Mucosa of gallbladder (tissue), 1 donor: ENCODE measurements around the gene ANKRD13A. TPM values are rescaled to one million over a fixed set of nuclear protein-coding genes. Genes with fewer than 3 reads are reported as not detected.
"Not testable (repeated sequence)": the region's sequence is repeated elsewhere in the genome, so short reads cannot be mapped to it uniquely, and the experiment has no call there.

Source experiments
- DNase-seq: peaks from one replicate; pipeline ENCODE4 v3.0.0-alpha.2; 2020; ENCODE audit warnings: low spot score
- total RNA-seq: library from RNA; stranded (reverse); gene quantifications from one replicate; pipeline ENCODE4 v1.2.1, GENCODE V29; 2021
- donor health status: DM: no; HTN: no; CAD: no.

Gene ANKRD13A
- total RNA-seq, 1 donor from 2014 or later = 54.3 TPM

DNA sequence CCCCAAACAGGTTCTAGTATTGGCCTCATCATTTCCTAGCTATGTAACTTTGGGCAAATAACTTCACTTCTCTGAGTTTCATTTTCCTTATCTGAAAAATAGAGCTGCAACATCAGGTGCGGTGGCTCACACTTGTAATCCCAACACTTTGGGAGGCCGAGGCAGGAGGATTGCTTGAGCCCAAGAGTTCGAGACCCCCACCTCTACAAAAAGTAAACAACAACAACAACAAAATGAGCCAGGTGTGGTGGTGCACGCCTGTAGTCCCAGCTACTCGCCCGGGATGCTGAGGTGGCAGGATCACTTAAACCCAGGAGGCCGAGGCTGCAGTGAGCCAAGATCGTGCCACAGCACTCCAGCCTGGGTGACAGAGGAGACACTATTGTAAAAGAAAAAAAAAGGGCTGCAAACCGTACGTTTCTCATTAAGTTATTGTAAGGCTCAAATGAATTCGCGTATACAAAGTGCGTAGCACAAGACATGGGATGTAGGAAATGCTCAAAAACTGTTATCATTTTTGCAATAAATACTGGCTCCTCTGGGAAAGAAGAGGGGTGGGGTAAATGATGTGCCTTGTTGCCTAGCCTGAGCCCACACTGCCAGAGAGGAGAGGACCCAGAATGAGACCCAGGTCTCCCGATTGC lies 48.2 kb downstream of the ANKRD13A start:
- no peak for DNase-seq

DNA sequence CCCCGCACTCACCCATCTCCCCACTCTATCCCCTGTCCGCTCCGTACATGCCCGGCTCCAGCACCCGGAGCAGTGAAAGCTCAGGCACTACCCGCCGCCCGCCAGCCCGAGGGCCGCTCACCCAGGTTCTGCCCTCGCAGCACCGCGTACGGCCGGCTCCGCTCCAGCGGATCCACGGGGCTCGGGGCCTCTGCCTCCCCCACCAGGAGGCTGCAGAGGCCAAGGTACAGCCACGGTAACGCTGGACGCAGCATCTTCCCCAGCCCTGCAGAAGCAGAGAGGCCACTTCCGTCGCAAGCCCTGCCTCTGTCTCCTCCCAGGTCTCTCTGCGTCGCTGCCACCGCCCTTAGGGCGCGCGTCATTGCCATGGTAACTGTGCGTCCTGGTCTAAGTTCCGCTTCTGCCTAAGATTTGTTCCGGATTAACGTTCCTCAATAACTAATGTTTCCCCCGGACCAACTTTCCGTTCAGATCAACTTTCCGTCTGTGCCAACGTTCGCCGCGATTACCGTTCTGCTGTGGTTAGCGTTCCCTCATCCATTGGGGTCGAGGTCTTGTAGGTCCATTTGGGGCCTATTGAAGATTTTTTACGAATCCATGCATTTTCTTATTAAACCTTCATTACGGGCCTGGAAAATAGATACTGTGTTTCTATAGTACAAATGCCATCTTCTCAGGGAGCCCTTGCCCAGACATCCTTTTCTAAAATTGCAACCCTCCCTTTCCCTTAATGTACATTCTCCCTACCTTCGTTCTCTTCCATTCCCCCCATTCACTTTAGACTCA lies 49.2 kb downstream of the ANKRD13A start, which contains the start of gene C12orf76:
Gene C12orf76, minus strand, starts transcription at position 281 of the 786 bp plus-strand sequence. Its CDS starts 27 bp downstream, at position 254.
- DNase-seq = peak; percentile 96

DNA sequence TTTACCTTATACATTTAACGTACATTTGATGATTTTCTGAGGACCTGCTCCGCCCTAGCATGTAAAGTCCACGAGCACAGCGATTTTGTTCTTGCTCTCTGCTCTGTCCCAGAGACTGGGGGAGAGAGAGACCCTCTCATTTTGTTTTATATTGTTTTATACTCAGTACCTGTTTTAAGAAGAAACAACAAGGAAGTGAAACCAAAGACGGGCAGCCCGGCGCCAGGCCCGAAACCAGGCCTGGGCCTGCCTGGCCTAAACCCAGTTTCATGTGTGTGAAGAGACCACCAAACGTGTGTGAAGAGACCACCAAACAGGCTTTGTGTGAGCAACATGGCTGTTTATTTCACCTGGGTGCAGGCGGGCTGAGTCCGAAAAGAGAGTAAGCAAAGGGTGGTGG lies 49.8 kb downstream of the ANKRD13A start:
- DNase-seq = not testable (repeated sequence)

DNA sequence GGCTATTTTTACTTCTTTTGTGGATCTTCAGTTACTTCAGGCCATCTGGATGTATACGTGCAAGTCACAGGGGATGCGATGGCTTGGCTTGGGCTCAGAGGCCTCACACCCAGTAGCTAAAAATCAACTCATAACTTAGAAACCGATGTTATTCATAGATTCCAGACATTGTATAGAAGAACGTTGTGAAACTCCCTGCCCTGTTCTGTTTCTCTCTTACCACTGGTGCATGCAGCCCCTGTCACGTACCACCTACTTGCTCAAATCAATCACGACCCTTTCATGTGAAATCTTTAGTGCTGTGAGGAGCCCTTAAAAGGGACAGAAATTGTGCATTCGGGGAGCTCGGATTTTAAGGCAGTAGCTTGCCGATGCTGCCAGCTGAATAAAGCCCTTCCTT lies 50.4 kb downstream of the ANKRD13A start:
- not testable (repeated sequence) for DNase-seq

DNA sequence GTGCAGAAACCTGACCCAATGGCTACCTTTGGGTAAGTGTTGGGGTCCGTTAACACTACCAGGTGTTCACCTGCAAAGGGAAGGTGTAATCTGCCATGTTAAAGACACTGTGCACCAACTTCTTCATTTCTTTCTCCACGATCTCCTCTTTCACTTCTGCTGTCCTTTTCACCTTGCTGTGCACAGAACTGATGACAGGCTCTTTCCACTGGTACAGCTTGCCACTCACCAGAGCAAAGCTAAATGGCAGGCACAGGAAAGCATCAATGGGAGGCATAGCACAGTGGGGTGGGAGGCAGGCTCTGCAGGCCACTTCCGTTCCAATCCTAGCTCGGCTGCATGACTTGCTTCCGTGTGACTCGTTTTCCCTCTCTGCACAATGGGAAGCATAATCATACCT lies 51.7 kb downstream of the ANKRD13A start:
- no peak for DNase-seq

DNA sequence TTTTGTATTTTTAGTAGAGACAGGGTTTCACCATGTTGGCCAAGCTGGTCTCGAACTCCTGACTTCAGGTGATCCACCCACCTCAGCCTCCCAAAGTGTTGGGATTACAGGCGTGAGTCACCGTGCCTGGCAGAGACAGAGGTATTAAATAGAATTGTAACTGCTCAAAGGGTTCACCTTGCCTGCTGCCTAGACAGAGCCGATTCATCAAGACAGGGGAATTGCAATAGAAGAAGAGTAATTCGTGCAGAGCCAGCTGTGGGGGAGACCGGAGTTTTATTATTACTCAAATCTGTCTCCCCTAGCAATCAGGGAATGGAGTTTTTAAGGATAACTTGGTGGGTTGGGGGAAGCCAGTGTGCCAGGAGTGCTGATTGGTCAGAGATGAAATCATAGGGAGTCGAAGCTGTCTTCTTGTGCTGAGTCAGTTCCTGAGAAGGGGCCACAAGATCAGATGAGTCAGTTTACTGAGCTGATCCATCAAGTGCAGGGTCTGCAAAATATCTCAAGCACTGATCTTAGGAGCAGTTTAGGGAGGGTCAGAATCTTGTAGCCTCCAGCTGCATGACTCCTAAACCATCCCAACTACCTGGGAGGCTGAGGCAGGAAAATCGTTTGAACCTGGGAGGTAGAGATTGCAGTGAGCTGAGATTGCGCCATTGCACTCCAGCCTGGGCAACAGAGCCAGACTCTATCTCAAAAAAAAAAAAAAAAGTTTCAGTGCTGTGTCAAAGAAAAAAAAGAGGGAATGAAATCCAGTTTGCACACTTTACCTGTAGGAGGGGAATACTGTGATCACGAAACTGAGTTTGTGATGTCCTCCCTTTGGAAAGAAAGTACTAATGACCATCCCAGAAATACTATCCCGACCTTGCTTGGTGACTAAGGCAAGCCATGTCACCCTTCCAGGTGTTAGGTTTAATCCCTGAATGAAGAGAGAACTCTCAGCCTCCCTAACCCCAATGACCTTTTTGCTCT lies 56.4 kb downstream of the ANKRD13A start:
- DNase-seq = not testable (repeated sequence)

DNA sequence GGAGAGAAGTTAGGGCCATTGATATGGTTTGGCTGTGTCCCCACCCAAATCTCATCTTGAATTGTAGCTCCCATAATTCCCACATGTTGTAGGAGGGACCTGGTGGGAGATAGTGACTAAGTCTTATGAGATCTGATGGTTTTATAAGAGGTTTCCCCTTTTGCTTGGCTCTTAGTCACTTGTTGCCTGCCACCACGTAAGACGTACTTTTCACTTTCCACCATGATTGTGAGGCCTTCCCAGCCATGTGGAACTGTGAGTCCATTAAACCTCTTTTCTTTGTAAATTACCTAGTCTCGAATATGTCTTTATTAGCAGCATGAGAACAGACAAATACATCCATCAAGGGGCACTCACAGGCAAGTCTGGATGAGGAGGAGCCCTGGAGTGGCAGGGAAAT lies 57.4 kb downstream of the ANKRD13A start:
- not testable (repeated sequence) for DNase-seq

DNA sequence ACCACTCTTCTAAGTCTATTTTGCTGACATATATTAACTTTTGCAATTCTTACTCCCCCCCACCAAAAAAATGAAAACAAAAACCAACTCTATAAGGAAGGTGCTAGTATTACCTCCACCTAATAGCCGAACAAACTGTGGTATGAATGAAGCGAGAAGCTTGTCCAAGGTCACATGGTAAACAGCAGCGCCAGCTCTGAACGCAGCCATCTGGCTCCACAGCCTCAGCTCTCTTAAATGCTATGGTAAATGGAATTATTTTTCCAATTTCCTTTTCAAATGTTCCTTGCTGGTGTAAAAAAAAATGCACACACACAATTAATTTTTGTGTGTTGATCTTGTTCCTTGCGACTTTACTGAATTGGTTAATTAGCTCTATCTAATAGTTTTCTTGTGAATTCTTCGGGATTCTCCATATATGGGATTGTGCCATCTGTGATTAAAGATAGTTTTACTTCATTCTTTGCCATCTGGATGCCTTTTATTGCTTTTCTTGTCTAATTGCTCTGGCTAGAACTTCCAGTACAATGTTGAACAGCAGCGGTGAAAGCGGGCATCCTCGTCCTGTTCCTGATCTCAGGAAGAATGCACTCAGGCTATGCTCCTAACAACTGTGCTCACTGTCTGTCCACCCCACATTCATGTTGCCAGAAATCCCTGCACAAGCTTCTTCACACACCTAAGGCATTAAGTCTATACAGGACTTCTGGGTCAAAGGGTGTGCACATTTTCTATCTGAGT lies 59.8 kb downstream of the ANKRD13A start:
- DNase-seq = no peak

DNA sequence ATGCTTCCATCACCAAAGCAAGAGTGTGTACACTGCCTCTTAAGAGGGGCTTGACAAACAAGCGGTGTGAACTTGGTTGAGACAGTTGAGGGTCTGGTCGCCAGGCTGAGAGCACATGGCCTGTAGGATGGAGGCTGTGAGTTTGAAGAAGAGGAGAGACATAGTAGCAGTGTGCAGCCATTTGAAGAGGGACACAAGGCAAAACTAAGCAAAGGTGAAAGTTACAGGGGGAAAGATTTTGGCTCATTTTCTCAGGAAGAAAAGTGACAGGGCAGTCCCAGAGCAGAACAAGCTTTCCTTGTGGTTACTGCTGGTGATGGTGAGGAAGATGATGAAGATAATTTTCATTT lies 60.4 kb downstream of the ANKRD13A start:
- DNase-seq = no peak

DNA sequence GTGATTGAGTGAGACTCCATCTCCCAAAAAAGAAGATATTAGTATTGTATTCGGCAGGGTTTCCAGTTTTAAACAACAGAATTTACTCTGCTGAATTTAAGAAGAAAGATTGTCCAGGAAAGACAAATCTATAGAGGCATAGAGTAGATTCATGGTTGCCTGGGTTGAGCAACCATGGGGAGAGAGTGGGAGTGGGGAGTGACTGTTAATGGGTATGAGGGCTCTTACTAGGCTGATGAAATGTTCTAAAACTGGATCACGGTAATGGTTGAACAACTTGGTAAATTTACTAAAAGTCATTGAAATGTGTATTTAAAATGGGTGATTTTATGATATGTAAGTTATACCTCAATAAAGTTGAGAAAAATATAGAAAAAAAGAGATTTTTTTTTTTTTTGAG lies 63.0 kb downstream of the ANKRD13A start:
- DNase-seq = no peak

DNA sequence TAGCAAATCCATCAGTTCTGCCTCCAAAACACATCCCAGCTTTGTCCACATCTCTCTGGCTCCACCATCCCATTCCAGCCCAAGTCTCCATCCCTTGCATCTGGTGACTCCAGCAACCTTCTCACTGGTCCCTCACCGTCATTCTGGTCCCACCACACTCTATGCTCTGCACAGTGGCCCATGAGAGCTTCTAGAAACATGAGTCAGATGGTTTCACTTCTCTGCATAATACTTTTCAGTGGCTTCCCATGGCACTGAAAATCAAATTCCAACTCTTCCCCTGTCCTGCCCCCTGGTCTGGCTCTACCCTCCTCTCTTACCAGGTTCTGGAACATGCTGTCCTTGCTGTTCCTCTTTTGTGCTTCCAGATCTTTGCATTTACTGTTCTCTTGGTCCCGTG lies 66.3 kb downstream of the ANKRD13A start:
- no peak for DNase-seq

DNA sequence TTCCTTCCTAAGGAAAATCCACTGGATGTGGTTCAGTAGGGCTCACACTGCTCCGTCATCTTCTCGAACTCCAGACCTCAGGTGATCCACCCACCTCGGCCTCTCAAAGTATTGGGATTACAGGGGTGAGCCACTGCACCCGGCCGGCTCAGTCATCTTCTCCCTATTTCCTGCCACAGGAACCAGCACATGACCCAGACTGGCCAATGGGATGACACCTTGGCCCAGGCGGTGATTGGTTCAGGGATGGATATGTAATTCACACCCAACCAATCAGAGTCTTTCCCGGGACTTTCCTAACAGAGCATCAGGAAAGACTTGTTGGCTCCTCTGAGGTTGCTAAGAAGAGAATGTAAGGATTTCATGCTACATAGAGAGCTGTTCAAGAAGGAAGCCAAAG lies 68.3 kb downstream of the ANKRD13A start:
- DNase-seq = no peak

DNA sequence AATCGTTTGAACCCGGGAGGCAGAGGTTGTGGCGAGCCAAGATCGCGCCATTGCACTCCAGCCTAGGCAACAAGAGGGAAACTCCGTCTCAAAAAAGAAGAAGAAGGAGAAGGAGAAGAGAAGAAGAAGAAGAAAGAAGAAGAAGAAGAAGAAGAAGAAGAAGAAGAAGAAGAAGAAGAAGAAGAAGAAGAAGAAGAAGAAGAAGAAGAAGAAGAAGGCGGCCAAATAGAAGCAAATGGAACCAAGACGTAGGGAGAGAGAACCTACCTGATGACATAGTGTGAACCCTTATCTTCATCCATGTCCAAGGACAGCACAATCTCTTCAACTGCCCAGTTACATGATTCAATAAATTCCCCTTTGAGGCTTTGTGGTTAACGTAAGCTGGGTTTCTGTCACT lies 68.9 kb downstream of the ANKRD13A start:
- not testable (repeated sequence) for DNase-seq

DNA sequence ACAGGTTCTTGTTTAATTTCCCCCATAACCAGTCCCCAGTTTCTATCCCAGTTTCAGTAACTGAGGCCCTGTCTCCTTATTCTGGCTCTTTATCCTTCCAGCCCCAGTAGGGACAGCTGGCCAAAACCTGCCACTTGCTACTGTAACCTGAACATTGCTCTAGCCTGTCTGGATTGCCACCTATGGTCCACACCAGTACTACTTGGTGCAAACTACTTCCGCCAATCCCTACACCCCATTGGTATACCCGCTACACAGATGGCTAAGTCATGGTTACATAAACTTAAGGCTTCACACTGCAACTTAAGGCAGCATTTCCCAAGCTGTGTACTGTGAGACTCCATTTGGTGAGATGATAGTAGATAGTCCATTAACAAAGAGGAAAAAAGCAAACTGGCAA lies 69.4 kb downstream of the ANKRD13A start:
- no peak for DNase-seq

DNA sequence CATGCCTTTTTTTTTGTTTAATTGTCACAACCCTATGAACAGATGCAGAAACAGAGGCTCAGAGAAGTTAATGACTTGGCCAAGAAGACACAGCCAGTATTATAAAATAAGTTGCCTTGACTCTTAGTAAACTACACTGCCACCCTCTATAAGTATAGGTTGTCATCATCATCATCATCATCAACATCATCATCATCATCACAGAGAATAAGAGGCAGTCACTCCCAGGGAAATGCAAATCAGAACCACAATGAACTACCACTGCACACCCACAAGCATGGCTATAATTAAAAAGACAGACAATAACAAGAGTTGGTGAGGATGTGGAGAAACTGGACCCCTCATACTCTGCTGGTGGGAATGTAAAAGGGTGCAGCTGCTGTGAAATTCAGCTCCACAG lies 72.3 kb downstream of the ANKRD13A start:
- DNase-seq = no peak

DNA sequence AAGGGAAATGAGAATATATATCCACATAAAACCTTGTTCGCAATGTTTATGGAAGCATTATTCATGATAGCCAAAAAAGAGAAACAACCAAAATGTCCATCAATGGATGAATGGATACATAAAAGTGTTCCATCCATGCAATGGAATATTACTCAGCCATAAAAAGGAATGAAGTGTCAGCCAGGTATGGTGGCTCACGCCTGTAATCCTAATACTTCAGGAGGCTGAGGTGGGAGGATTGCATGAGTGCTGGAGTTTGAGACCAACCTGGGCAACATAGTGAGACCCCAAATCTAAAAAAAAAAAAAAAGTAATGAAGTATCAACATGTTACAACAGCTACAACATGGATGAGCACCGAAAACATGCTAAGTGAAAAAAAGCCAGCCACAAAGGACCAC lies 72.7 kb downstream of the ANKRD13A start:
- no peak for DNase-seq

DNA sequence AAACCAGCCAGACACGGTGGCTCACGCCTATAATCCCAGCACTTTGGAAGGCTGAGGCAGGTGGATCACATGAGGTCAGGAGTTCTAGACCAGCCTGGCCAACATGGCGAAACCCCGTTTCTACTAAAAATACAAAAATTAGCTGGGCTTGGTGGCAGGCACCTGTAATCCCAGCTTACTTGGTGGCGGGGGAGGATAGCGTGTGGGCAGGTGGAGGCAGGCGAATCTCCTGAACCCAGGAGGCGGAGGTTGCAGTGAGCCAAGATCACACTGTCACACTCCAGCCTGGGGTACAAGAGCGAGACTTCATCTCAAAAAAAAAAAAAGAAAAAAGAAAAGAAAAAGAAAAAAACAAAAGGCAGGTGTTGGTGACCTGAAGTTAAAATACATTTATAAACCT lies 73.4 kb downstream of the ANKRD13A start:
- not testable (repeated sequence) for DNase-seq

DNA sequence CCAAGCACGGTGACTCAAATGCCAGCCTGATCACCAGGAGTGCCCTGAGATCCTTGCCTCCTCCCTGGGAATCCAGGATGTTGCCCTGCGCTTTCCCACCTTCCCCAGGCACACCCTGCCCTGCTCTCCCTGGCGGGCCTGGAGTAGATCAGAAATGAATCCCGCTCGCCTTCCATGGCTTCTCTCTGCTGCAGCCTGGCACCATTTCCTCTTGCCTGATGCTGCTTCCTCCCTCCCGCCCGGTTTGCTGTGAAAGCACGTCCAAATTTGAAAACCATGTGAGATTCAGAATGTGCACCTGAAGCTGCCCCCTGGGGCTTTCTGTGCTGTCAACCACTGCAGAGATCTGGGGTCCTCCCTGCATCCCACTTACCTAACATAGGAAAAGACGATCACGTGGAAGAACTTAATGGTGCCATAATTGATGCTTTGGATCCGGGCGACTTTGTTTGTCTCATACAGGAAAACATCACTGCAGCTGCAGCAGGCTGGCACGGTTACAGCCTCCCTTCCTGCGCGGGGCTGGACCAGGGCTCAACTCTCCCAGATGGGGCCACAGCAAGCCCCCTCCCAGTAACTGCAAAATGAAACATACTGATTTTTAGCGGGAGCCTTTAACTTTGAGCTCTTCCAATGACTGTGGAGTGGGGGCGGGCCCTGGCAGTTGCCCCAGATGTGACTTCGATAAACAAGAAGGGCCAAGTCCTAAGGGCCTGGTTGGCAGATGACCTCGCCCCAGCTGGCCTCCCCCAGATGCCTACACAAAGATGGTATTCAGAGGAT lies 74.0 kb downstream of the ANKRD13A start:
- no peak for DNase-seq

DNA sequence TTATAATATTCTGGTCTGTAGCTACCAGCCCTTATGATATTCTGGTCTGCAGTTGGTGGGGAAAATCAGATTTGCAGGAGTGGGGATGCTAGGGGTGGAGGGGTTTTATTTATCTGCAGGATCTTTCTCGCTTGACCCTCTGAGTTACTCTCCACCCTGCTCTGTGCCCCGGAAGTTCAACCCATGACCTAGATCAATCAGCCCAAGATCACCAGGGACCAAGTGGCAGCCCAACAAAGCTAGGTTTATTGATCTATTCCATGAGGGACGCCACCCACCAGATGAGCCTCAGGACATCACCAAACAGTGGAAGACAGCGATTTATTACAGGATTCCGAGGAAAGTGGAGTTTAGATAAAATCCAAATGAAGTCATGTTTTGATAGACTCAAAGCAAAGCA lies 74.9 kb downstream of the ANKRD13A start:
- no peak for DNase-seq

DNA sequence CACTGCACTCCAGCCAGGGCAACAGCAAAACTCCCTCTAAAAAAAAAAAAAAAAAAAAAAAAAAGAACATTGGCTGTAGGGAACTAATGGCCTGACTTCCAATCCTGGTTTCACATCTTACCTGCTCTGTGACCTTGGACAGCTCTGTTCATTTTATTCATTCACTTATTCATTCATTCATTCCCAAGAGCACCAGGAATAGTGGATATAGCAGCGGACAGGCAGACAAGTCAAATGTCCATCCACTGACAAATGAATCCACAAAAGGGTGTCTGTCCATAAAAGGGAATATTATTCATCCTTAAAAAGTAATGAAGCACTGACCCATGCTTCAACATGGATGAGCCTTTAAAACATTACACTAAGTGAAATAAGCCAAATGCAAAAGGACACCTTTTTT lies 76.7 kb downstream of the ANKRD13A start:
- DNase-seq = no peak

DNA sequence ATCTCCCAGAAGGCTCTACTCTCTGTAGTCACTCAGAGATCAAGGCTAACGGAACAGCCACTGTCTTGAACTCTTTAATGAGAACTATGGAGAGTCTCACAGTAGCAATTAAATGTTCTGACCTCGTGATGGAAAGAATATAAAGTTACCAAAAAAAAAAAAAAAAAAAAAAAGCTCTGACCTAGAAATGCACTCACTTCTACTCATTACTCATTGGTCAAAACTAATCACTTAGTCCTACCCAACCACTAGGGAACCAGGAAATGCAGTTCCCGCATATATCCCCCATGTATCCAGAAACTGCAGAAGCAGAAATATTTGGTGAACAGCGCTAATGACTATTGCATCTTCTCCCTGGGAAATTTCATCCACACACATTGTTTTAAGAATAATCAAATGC lies 78.6 kb downstream of the ANKRD13A start:
- no peak for DNase-seq
